HUES48 (cell line): Measurements from ENCODE around the gene IPO5.
"Not testable (repeated sequence)": the region's sequence is repeated elsewhere in the genome, so short reads cannot be mapped to it uniquely, and the experiment has no call there.

Experiments used
- H3K27ac ChIP-seq: one replicate; pipeline ENCODE4 v1.7.0; 2013; ENCODE audit warnings: low read depth, low read length, inconsistent platforms
- H3K27me3 ChIP-seq: 2 replicates; pipeline ENCODE4 v1.6.1; 2013; ENCODE audit warnings: mild to moderate bottlenecking, low read length; ENCODE audit not compliant: control insufficient read depth, insufficient read depth
- H3K36me3 ChIP-seq: 2 replicates; pipeline ENCODE4 v1.6.1; 2013; ENCODE audit warnings: low read length; ENCODE audit not compliant: control insufficient read depth, insufficient read depth
- H3K4me1 ChIP-seq: 2 replicates; pipeline ENCODE4 v1.6.1; 2013; ENCODE audit warnings: mild to moderate bottlenecking, low read length; ENCODE audit not compliant: control insufficient read depth, insufficient read depth
- H3K4me3 ChIP-seq: 2 replicates; pipeline ENCODE4 v1.5.1; 2013; ENCODE audit warnings: mild to moderate bottlenecking, low read depth, low read length
- H3K9ac ChIP-seq: 2 replicates; pipeline ENCODE4 v1.6.1; 2013; ENCODE audit warnings: mild to moderate bottlenecking, low read depth, low read length, moderate library complexity
- H3K9me3 ChIP-seq: 2 replicates; pipeline ENCODE4 v1.6.1; 2013; ENCODE audit warnings: low read length; ENCODE audit not compliant: control insufficient read depth, insufficient read depth

Gene IPO5

GRCh38 chr13:97951376-97951775 is 2.1 kb upstream of the IPO5 start:
- no peaks in the 10 kb centered on the region for H3K36me3 ChIP-seq
- H3K4me3 ChIP-seq, result no peak overlapping the region
- H3K27ac ChIP-seq, result no peak overlapping the region
- no peak overlapping the region for H3K9ac ChIP-seq
- no peaks in the 10 kb centered on the region for H3K9me3 ChIP-seq
- H3K27me3 ChIP-seq, result no peaks in the 10 kb centered on the region
- no peaks in the 10 kb centered on the region for H3K4me1 ChIP-seq

GRCh38 chr13:97952831-97953230 is 644 bp upstream of the IPO5 start:
- not testable (repeated sequence) for H3K27me3 ChIP-seq, H3K9me3 ChIP-seq, H3K9ac ChIP-seq, H3K4me1 ChIP-seq, H3K27ac ChIP-seq, H3K4me3 ChIP-seq, H3K36me3 ChIP-seq

- no peaks in the 10 kb centered on the region for H3K36me3 ChIP-seq
Measured at GRCh38 chr13:97961340-97961739, 7.9 kb downstream of the IPO5 start.

GRCh38 chr13:97962887-97963286 is 9.4 kb downstream of the IPO5 start:
- no peaks in the 10 kb centered on the region for H3K27me3 ChIP-seq
- no peaks in the 10 kb centered on the region for H3K36me3 ChIP-seq
- H3K4me1 ChIP-seq, result no peaks in the 10 kb centered on the region
- no peak overlapping the region for H3K4me3 ChIP-seq
- no peaks in the 10 kb centered on the region for H3K9me3 ChIP-seq
- H3K9ac ChIP-seq, result no peak overlapping the region
- no peak overlapping the region for H3K27ac ChIP-seq

More at GRCh38 chr13:97961340-97961739, 7.9 kb downstream of the IPO5 start:
- H3K9ac ChIP-seq, result no peak overlapping the region
- H3K4me1 ChIP-seq, result no peaks in the 10 kb centered on the region
- no peak overlapping the region for H3K27ac ChIP-seq
- no peaks in the 10 kb centered on the region for H3K9me3 ChIP-seq
- no peak overlapping the region for H3K4me3 ChIP-seq
- H3K27me3 ChIP-seq, result no peaks in the 10 kb centered on the region

GRCh38 chr13:97967226-97967625 is 13.8 kb downstream of the IPO5 start:
- no peak overlapping the region for H3K27ac ChIP-seq
- no peaks in the 10 kb centered on the region for H3K9me3 ChIP-seq
- H3K36me3 ChIP-seq, result no peaks in the 10 kb centered on the region
- H3K4me1 ChIP-seq, result no peaks in the 10 kb centered on the region
- no peak overlapping the region for H3K4me3 ChIP-seq
- H3K27me3 ChIP-seq, result no peaks in the 10 kb centered on the region
- no peak overlapping the region for H3K9ac ChIP-seq

GRCh38 chr13:97967948-97968347 is 14.5 kb downstream of the IPO5 start:
- H3K9me3 ChIP-seq, result no peaks in the 10 kb centered on the region
- no peak overlapping the region for H3K9ac ChIP-seq
- H3K27ac ChIP-seq, result no peak overlapping the region
- no peaks in the 10 kb centered on the region for H3K36me3 ChIP-seq
- no peaks in the 10 kb centered on the region for H3K4me1 ChIP-seq
- no peak overlapping the region for H3K4me3 ChIP-seq
- no peaks in the 10 kb centered on the region for H3K27me3 ChIP-seq

- Histone ChIP-seq H3K27me3 (no peaks in the 10 kb centered on the region), H3K4me3 (no peak overlapping the region), H3K36me3 (no peaks in the 10 kb centered on the region), H3K9ac (no peak overlapping the region), H3K4me1 (0 out of 2 replicates have a peak, but pooled peaks cover 2% of the 10 kb centered on the region), H3K27ac (no peak overlapping the region), H3K9me3 (no peaks in the 10 kb centered on the region)
Measured at GRCh38 chr13:97971519-97971918, 18.0 kb downstream of the IPO5 start.

- Histone ChIP-seq H3K4me1 (peaks cover 15% of the 10 kb centered on the region; the same call in 1 of the 2 replicates), H3K4me3 (no peak overlapping the region), H3K27me3 (no peaks in the 10 kb centered on the region), H3K9ac (no peak overlapping the region), H3K9me3 (no peaks in the 10 kb centered on the region), H3K27ac (no peak overlapping the region), H3K36me3 (0 out of 2 replicates have a peak, but pooled peaks cover 8% of the 10 kb centered on the region)
Measured at GRCh38 chr13:97974773-97975172, 21.3 kb downstream of the IPO5 start.

GRCh38 chr13:97975280-97975847 is 21.9 kb downstream of the IPO5 start:
- H3K9me3 ChIP-seq, result no peaks in the 10 kb centered on the region
- H3K27ac ChIP-seq, result peak overlapping the region; percentile 98

GRCh38 chr13:97975848-97976609 is 22.6 kb downstream of the IPO5 start:
- Histone ChIP-seq H3K9ac (peak overlapping the region; percentile 88), H3K9me3 (no peaks in the 10 kb centered on the region), H3K36me3 (peaks cover 14% of the 10 kb centered on the region), H3K4me3 (peak overlapping the region; percentile 97), H3K27ac (peak overlapping the region; percentile 98), H3K4me1 (peaks cover 15% of the 10 kb centered on the region; the same call in 1 of the 2 replicates), H3K27me3 (no peaks in the 10 kb centered on the region)

More at GRCh38 chr13:97975280-97975847, 21.9 kb downstream of the IPO5 start:
- Histone ChIP-seq H3K4me3 (peak overlapping the region; percentile 97), H3K4me1 (peaks cover 15% of the 10 kb centered on the region; the same call in 1 of the 2 replicates), H3K9ac (peak overlapping the region; percentile 88), H3K27me3 (no peaks in the 10 kb centered on the region), H3K36me3 (peaks cover 14% of the 10 kb centered on the region)
